Thoracic aorta (tissue), 2 donors: ENCODE data around the gene KBTBD4. TPM values are rescaled to one million over a fixed set of nuclear protein-coding genes. Genes with fewer than 3 reads are reported as not detected.

ENCODE experiments used
- ATAC-seq: fragments of 150-250 bp; one replicate; pipeline ENCODE4 v1.8.0; 2017; ENCODE audit warnings: low read depth; ENCODE audit not compliant: insufficient number of reproducible peaks, low FRiP score
- DNase-seq: peaks from one replicate; pipeline ENCODE4 v3.0.0-alpha.2; 2020; ENCODE audit warnings: low spot score
- H3K27ac ChIP-seq, 2 donors: fragments of 200-600 bp; sonication (generic); 1 replicate in 1 of 2; 2 replicates in 1 of 2; pipeline ENCODE4 v1.5.1; 2016; ENCODE audit warnings: mild to moderate bottlenecking in 2 of 2, moderate library complexity in 2 of 2
- H3K27me3 ChIP-seq: fragments of 200-600 bp; sonication (generic); replicated peaks from 2 replicates; pipeline ENCODE4 v1.6.0; 2016; ENCODE audit warnings: mild to moderate bottlenecking; ENCODE audit not compliant: insufficient read depth
- H3K36me3 ChIP-seq: fragments of 200-600 bp; sonication (generic); one replicate; pipeline ENCODE4 v1.5.1; 2016
- H3K4me1 ChIP-seq, 2 donors: fragments of 200-600 bp; sonication (generic); 1 replicate in 1 of 2; 2 replicates in 1 of 2; pipeline versions ENCODE4 v1.5.1 to v1.6.0; 2016; ENCODE audit warnings: low read depth in 2 of 2, mild to moderate bottlenecking in 1 of 2; ENCODE audit not compliant: control insufficient read depth in 1 of 2
- H3K4me3 ChIP-seq: fragments of 200-600 bp; sonication (generic); 2 replicates; pipeline ENCODE4 v1.5.1; 2016; ENCODE audit warnings: mild to moderate bottlenecking
- H3K9me3 ChIP-seq: fragments of 200-600 bp; sonication (generic); 2 replicates; pipeline ENCODE4 v1.5.1; 2016
- CTCF ChIP-seq: fragments of 200-600 bp; sonication (generic); IDR thresholded peaks from one replicate; pipeline ENCODE4 v1.5.1; 2019; ENCODE audit warnings: antibody characterized with exemption
- total RNA-seq, 2 donors: library from RNA; depleted of rRNA; stranded (reverse); fragments of >200 nt; gene quantifications; one replicate each; pipeline versions ENCODE4 v1.1.0 to v1.2.3, GENCODE V29; 2016

Gene KBTBD4
- total RNA-seq, 2 donors from 2014 or later = 14.9 to 19.1 TPM

GRCh38 chr11:47616726-47617416 lies 38.1 kb upstream of the KBTBD4 start:
- Histone ChIP-seq H3K4me1 (no peaks in the 10 kb centered on the region), H3K4me3 (no peak overlapping the region), H3K36me3 (peaks cover 19% of the 10 kb centered on the region), H3K27ac (no peak overlapping the region), H3K9me3 (no peaks in the 10 kb centered on the region), H3K27me3 (no peaks in the 10 kb centered on the region)
- peak; percentile 38 for TF ChIP-seq CTCF
- ATAC-seq (no peak), DNase-seq (no peak)

GRCh38 chr11:47615249-47615648 lies 36.5 kb upstream of the KBTBD4 start:
- DNase-seq (no peak), ATAC-seq (no peak)
- H3K36me3 ChIP-seq = peaks cover 6% of the 10 kb centered on the region
- no peak overlapping the region for H3K27ac ChIP-seq
- H3K9me3 ChIP-seq = no peaks in the 10 kb centered on the region
- H3K4me3 ChIP-seq = no peak overlapping the region
- no peak for TF ChIP-seq CTCF
- no peaks in the 10 kb centered on the region for H3K4me1 ChIP-seq
- H3K27me3 ChIP-seq = no peaks in the 10 kb centered on the region

- peaks cover 10 to 13% of the 10 kb centered on the region in 2 donors for H3K4me1 ChIP-seq
- H3K27ac ChIP-seq = no peak overlapping the region
- TF ChIP-seq CTCF = no peak
- DNase-seq = no peak
- no peak overlapping the region for H3K4me3 ChIP-seq
- ATAC-seq = no peak
- H3K9me3 ChIP-seq = no peaks in the 10 kb centered on the region
- no peaks in the 10 kb centered on the region for H3K27me3 ChIP-seq
- no peaks in the 10 kb centered on the region for H3K36me3 ChIP-seq
These were observed 32.6 kb upstream of the KBTBD4 start for GRCh38 chr11:47611348-47611794.

- H3K27me3 ChIP-seq = no peaks in the 10 kb centered on the region
- H3K9me3 ChIP-seq = no peaks in the 10 kb centered on the region
- no peak for DNase-seq
- peaks cover 10 to 13% of the 10 kb centered on the region in 2 donors for H3K4me1 ChIP-seq
- no peak overlapping the region for H3K27ac ChIP-seq
- ATAC-seq = no peak
- TF ChIP-seq CTCF = no peak
- H3K4me3 ChIP-seq = no peak overlapping the region
- H3K36me3 ChIP-seq = no peaks in the 10 kb centered on the region
These were observed 30.9 kb upstream of the KBTBD4 start for GRCh38 chr11:47609675-47610074.

- Histone ChIP-seq H3K4me1 (peaks cover 10 to 13% of the 10 kb centered on the region in 2 donors), H3K36me3 (no peaks in the 10 kb centered on the region), H3K4me3 (no peak overlapping the region), H3K9me3 (no peaks in the 10 kb centered on the region), H3K27me3 (no peaks in the 10 kb centered on the region), H3K27ac (no peak overlapping the region)
- DNase-seq = no peak
- no peak for ATAC-seq
- TF ChIP-seq CTCF = no peak
These were observed 28.6 kb upstream of the KBTBD4 start for GRCh38 chr11:47607380-47607779.
